Right lobe of liver (tissue), 4 donors: ENCODE results near the gene POU2F1.

Source experiments
- POLR2A ChIP-seq: fragments of 450-650 bp; IDR thresholded peaks from one replicate; pipeline ENCODE4 v1.6.1; 2017; ENCODE audit warnings: antibody characterized with exemption, mild to moderate bottlenecking
- TF ChIP-seq, protein P1 (sequence below), 4 donors: fragments of 200-600 bp in 3 of 4; fragments of 450-650 bp in 1 of 4; IDR thresholded peaks; one replicate each; pipeline versions ENCODE4 v1.5.1 to v1.8.0; 2016 to 2022; ENCODE audit warnings: antibody characterized with exemption in 4 of 4, mild to moderate bottlenecking in 2 of 4
- donor health status: DM: no; HTN: no; CAD: no.
- donor health status: DM: no; HTN: no; CAD: no.
- donor health status: DM: no; HTN: yes; CAD: no.

DNA sequence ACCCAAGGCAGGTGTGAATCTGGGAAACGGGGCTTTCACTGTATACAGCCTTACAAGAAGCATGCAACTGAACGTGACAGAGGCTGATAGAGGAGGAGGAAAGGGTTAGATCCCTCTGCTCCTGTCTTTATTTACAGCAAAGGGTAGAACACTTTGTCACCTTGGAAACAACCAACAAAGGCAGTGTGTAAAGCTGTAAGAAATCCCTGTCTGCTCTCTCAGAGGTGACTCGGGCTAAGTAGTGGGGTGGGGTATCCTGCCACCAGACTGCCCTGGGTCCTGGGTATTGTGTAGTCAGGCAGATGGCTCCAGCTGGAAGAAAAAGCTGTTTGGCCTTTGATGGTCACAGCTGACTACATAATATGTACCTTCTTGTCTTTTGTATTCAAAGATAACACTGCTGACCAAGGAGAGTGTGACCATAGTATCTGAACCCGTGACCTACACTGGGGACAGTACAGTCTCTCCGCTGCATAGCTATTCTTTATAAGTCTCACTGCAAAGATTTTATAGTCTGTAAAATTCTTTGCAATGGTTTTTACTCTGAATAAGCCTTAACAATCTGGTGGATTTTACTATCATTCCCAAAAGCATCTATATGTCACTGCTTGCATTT, 22.1 kb upstream of the POU2F1 start:
- TF ChIP-seq POLR2A: no peak
- TF ChIP-seq, protein P1, sequence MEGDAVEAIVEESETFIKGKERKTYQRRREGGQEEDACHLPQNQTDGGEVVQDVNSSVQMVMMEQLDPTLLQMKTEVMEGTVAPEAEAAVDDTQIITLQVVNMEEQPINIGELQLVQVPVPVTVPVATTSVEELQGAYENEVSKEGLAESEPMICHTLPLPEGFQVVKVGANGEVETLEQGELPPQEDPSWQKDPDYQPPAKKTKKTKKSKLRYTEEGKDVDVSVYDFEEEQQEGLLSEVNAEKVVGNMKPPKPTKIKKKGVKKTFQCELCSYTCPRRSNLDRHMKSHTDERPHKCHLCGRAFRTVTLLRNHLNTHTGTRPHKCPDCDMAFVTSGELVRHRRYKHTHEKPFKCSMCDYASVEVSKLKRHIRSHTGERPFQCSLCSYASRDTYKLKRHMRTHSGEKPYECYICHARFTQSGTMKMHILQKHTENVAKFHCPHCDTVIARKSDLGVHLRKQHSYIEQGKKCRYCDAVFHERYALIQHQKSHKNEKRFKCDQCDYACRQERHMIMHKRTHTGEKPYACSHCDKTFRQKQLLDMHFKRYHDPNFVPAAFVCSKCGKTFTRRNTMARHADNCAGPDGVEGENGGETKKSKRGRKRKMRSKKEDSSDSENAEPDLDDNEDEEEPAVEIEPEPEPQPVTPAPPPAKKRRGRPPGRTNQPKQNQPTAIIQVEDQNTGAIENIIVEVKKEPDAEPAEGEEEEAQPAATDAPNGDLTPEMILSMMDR (IDR thresholded peaks at IDR 0.05): no peak
